ENCODE measurements around the gene TJP1.
"Not testable (repeated sequence)": the region's sequence is repeated elsewhere in the genome, so short reads cannot be mapped to it uniquely, and the experiment has no call there.

The TJP1 gene

DNA sequence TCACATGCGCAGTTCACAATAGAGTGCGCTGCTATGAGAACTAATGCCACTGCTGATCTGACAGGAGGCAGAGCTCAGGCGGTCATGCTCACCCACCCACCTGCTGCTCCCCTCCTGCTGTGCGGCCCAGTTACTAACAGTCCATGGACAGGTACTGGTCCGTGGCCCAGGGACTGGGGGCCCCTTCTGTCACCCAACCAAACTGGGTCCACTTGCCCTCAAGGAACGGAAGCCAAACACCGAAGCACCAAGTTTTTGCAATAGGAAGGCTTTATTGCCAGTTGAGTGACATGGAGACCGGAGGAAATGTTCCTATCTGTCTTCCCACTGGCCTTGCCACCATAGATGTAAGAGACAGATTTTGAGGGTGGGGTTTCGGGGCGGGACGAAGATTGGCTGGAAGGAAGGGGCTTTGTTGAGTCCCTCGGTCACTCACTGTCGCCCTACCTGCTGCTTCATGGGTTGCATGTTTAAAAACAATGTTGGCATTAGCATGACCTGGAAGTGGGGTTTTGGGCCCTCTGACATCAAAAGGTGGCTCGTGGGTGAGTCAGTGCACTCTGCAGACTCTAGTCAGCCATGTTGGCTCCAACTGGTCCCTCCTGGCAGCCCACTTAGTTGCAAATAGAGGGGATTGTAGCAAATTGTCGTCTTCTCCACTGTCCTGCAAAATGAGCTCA lies 141.0 kb downstream of the TJP1 start:
- no peak for DNase-seq (ENCODE audit: low read depth)

DNA sequence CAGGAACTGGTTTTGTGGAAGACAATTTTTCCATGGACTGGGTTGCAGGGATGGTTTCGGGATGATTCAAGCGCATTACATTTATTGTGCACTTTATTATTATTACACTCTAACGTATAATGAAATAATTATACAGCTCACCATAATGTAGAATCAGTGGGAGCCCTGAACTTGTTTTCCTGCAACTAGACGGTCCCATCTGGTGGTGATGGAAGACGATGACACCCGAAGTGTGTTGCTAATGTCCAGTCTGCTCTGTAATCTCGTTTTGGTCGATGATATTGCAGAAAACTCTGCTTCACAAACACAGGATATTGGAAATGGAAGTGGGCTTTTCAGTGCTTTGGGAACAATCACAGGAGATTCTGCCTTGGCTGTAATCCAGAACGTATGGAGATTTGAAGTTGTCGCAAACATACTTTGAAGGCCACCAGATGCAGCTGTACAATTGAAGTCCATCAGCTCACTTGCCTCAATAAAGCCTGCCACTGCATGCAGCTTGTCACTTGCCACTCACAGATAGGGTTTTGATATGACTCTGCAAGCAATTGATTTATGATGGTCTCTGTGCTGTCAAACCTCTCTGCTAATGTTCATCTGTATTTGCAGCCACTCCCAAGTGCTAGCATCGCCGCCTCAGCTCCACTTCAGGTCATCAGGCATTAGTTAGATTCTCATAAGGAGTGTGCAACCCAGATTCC lies 141.7 kb downstream of the TJP1 start:
- DNase-seq (ENCODE audit: low read depth): no peak

DNA sequence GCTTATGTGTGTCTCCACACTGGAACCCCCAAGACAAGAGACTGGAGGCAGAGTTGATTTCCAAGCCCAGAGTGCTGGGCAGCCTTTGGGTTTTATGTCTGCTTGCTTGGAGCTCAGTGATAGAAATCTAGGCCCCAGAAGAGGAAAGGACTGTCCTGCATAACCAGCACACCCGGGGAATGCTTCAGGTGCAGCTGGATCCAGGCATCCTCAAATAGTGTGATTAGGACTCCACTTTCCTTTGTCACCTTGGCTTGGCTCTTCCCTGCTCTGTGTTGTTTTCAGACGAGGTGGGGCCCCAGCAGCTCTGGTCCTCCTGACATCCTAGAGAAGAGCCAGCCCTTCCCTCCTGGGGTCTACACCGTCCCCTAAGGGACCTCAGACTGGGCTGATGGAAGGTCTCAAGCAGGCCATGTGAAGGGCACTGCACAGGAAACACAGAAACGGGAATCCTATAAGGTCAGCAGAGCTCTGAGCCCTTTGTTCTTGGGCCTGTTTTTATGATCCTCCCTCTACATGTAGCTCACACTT lies 143.7 kb downstream of the TJP1 start:
- DNase-seq (ENCODE audit: low read depth): no peak

DNA sequence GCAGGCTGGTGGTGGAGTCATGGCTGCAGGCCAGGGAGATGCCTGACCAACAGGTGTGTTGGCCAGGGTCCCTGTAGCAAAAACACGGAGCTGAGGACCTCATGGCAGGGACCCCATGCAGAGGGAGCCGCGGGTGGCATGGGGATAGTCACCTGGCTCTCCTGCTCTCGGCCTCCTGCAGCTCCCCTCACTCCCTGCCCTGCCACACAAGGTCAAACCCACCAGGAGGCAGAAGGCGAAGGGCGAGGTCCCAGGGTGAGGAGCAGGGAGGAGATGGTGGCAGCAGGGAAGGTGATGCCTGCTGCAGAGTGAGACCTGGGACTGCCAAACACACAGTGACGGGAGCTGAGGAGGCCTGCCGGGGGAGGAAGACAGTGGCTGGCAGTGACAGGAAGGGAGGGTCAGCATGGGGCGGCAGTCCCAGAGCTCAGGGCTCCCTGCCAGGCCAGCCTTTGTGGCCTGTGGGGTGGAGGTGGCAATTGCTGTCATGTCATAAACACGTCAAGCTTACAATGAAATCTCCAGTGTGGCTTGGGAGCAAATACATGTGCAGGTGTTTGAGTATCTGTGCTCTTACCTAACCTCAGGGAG lies 144.3 kb downstream of the TJP1 start:
- DNase-seq (ENCODE audit: low read depth): no peak

DNA sequence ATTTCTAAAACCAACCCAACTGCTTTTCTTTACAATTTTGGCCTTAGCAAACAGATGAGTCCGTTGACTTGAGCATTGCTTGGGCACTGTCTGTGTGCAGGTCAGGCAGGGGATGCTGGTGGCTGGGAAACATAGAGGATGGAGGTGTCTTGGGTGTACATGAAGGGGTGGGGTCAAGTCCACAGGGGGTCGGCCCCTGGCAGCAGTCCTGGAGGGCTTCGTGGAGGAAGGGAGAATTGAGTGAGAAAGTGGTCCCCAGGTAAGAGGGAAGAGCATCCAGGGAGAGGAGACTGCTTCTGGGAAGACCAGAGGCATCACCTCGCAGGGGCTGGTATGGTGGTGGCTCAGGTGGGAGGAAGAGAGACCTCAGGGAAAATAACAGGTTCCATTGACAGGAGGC lies 144.8 kb downstream of the TJP1 start:
- no peak for DNase-seq (ENCODE audit: low read depth)

DNA sequence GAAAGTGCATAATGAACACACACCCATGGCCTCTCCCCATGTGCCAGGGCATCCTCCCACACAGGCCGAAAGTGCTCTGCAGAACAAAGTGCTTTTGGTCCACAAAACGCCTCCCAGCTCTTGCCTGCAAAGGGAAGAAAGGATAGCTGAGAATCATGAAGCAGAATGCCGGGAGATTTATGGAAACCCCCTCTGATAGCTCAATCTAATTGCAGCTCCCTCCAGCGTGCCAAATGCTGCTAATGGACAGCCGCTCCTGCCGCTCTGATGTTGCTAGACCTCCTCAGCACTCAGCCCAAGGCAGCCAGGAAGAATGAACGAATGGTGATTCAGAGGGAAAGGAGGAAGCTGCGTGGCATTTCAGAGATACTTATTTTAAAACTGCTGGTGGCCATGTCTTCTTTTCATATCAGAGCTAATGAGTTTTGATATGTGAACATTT lies 145.3 kb downstream of the TJP1 start:
- no peak for DNase-seq (ENCODE audit: low read depth)

DNA sequence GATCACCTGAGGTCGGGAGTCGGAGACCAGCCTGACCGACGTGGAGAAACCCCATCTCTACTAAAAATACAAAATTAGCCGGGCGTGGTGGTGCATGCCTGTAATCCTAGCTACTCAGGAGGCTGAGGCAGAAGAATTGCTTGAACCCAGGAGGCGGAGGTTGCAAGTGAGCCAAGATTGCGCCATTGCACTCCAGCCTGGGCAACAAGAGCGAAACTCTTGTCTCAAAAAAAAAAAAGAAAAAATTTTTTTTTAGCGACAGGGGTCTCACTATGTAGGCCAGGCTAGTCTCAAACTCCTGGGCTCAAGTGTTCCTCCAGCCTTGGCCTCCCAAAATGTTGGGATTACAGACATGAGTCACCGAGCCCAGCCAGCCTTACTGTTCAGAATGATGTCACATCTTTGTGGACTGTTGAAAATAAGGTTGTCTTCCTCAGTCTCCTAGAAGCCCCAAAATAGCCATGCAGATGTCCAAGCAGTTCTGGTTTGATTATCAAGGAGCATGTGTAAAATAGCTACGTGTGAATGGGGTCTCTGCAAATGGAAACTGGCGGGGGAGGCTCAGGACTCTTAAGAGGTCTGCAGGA lies 145.8 kb downstream of the TJP1 start:
- not testable (repeated sequence) for DNase-seq (ENCODE audit: low read depth)

DNA sequence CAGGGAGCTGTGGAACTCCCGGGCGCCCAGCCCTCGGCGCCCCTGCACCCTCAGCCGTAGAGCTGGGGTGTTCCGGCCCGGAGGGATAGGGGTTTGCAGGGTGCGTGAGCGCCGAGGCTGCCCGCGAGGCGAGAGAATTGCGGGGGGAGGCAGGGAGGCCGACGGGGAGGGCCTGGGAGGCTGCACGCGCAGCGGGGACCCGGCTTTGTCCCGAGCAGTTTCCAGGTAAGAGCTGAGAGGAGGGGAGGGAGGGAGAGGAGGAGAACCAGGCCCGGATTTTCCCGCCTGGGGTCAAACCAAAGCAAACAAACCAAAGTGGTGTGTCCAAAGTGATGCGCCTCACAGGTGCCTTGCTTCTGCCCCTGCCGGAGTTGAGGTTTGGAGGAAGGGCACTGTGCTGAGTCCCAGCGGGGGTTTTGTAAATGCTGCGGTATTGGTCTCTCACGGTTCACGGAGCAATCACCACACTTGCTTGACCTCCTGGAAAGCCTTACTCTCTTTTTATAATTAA lies 146.4 kb downstream of the TJP1 start:
- DNase-seq (ENCODE audit: low read depth): no peak

DNA sequence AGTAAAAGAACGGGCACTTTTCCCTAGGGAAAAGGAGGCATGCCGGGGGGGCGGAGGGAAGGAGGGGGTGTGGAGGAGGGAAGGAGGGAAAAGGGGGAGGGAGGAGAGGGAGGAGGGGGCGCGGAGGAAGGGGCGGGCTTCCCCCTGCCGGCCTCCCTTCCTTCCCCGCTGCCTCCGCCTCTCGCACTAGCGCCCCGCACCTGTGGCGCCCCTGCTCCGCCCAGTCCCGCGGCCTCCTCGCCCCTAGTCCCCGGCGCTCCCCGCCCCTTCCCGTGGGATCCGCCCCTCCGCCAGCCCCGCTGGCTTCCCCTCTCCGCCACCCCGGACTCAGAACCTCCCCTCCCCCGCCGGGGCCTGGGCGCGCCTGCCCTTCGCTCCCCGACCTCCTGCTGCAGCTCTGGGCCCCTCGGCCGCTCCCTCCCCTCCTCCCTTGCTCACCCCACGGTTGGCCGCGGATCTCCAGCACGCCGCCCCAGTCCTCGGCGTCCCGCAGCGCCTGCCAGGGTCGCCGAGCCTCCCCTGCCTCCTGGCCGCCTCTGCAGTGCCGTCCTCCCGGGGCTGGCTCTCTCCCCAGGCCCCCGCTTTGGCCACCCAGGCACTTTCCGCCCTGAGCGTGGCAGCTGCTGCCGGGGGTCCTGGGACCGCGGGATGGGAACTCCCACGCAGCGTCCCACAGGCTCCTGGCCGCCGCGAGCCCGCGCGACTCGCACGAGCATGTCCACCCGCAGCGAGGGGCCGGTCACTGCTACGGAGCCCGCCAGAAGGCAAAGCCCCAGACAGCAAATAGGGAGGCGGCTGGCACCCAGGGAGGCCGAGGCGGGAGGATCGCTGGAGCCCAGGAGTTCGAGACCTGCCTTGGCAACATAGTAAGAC lies 147.4 kb downstream of the TJP1 start:
- DNase-seq (ENCODE audit: low read depth): no peak

DNA sequence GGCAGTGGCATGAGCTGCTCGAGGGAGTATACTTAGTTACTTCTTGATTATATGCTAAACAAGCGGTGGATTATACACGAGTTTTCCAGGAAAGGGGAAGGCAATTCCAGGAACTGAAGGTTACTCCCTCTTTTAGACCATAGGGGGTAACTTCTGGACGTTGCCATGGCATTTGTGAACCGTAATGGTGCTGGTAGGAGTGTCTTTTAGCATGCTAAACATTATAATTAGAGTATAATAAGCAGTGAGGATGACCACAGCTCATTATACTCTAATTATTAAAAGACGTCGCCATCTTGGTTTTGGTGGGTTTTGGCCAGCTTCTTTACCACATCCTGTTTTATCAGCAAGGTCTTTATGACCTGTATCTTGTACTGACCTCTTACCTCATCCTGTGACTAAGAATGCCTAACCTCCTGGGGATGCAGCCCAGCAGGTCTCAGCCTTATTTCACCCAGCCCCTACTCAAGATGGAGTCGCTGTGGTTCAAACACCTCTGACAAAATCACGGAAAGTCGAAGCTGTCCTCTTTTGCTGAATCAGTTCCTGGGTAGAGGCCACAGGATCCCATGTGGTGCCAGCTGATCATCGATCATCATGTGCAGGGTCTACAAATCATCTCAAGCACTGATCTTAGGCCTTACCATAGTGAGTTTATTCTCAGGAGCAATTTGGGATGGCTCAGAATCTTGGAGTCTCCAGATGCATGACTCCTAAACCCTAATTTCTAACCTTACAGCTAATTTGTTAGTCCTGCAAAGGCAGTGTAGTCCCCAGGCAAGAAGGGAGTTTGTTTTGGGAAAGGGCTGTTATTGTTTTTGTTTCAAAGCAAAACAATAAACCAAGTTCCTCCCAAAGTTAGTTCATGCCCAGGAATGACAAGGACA lies 149.1 kb downstream of the TJP1 start:
- DNase-seq (ENCODE audit: low read depth): no peak

DNA sequence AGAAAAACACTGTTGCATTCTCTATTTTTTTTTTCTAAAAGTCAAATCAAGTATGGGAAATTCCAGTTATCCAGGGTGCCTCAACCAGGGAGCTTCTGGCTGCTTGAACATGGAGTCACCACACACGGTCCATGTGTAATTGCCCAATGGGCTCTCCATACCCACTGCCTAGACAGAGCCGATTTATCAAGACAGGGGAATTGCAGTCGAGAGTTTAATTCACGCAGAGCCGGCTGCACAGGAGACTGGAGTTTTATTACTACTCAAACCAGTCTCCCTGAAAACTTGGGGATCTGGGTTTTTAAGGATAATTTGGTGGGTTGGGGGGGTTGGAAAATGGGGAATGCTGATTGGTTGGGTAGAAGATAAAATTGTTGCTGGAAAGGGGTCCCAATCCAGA lies 149.8 kb downstream of the TJP1 start:
- DNase-seq (ENCODE audit: low read depth): no peak

DNA sequence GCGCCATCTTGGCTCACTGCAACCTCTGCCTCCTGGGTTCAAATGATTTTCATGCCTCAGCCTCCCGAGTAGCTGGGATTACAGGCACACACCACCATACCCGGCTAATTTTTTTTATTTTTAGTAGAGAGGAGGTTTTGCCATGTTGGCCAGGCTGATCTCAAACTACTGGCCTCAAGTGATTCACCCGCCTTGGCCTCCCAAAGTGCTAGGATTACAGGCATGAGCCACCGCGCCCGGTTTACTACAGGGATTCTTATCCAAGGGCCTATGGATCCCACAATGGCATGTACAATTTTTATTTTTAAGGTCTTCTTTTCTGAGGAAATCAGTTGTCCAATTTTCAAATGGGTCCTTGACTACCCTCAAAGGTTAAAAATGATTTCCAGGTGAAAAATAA lies 150.2 kb downstream of the TJP1 start:
- DNase-seq (ENCODE audit: low read depth): not testable (repeated sequence)

DNA sequence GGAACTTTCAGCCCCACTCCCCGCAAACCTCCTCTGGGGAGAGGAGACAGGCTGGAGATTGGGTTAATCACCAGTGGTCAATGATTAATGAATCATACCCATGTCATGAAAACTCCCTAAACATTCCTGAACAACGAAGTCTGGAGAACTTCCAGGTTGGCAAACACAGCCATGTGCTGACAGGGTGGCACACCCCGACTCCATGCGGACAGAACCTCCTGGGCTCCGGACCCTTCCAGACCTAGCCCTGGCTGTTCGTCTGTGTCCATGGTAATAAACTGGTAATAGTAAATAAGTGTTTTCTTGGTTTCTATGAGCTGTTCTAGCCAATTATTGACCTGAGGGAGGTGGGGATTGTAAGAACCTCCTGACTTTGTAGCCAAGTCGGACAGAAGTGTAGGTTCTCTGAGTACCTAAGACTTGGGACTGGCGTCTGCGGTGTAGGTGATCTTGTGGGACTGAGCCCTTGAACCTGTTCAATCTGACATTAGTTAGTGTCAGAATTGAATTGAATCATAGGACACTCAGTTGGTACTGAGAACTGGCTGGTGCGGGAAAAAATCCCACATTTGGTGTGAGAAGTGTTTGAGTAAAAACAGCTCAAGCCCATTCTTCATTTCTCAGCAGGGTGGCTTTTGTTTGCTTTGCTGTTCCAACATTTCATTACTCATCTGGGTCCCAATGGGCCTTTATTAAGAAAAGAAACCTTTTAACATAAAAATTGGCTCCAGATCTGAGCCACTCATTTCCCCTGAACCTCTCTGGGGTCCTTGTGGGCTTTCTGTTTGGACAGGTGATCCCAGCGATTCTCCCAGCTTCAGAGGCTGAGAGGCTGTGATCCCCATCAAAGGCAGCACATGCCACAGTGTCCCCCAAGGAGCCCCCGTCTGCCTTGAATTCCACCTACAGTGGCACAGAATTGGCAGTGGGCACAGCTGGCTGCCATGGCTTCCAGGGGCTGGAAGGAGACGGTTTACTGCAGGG lies 151.0 kb downstream of the TJP1 start:
- DNase-seq (ENCODE audit: low read depth): no peak

DNA sequence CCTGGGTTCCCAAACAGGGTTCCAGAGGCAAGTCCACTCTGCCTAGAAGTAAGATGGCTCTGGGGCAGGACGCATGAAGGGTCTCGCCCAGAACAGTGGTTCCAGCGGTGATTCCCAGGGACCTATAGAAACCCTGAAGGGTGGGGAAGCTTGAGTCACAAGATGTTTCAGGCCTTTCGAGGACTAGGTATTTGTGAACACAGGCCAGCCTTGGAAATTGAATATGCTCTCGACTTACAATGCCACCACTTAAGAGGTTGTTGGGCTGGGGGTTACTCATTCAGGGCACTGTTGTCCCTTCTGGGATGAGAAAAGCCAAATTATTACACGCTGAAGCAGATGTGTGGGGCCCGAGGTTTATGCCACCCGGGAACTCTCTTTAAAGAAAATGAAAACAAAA lies 152.0 kb downstream of the TJP1 start:
- DNase-seq (ENCODE audit: low read depth): no peak

DNA sequence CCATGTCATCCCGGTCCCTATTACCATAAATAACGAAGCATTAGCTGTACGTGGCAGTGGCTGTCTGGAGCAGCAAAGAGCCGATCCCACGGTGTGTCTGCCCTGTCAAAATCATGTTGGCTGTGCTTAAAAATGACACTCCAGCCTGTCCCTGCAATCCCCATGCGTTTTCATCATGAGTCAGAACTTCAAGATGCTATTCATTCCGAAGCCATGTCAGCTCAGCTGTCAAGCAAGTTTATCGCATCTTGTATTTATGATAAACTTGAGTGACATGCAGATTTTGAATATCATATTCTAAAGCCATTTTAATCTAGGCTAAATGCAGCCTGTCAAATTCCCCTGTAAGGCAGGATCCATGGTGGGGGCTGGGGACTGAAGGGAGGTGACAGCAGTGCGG lies 152.4 kb downstream of the TJP1 start:
- DNase-seq (ENCODE audit: low read depth): no peak

DNA sequence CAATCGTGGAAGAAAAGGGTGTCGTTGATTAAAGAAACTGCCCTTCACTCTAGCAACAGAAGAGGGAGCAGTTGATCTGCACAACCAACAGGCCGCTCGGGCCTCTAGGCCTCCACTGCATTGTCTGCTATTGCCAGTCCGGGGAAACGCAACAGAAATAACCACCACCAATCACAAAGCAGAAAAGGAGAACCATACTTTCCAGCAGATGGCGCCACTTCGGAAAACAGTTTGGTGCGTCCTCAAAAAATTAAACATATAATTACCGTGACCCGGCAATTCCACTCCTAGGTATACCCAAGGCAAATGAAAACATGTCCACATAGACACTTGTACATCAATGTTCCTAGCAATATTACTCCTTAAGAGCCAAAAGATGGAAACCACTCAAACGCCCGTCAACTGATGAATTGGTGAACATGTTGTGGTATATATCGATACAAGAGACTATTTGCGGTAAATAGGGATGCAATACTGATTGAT lies 154.1 kb downstream of the TJP1 start:
- no peak for DNase-seq (ENCODE audit: low read depth)

DNA sequence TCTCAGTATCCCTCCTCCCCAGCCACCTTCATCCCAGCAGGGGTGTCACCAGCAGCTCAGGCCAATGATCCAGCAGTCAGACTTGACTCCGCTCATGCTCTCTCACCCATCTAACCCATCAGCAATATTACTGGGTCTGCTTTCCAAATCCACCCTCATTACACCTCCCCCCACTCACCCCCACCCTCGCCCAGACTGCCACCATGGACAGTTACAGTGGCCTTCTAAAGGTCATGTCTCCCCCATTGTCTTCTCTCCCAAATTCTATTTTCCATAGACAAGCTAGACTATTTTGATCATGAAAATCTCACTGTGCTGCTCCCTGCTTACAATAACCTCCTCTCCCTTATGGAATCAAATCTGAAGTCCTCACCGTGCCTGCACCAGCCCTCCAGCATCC lies 156.0 kb downstream of the TJP1 start:
- DNase-seq (ENCODE audit: low read depth): no peak

DNA sequence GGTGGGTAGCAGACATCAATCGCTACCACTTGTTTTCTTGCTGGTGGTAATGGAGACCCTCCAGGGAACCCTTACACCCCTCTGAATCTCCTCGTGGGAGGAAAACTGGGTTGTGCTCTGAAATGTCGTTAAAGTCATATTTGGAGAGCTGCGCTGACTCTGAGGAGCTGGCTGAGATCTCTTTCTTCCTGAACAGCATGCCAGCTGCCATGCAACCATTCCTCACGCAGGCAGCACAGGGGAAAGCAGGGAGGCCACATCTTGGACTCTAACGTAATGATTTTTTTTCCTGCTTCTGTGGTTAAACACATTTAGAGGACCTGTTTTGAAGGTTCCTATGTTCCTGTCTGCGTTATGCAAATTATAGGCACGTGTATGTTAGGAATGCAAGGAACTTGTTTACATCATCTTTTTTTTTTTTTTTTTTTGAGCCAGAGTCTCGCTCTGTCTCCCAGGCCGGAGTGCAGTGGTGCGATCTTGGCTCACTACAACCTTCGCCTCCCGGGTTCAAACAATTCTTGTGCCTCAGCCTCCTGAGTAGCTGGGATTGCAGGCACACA lies 156.7 kb downstream of the TJP1 start:
- no peak for DNase-seq (ENCODE audit: low read depth)

DNA sequence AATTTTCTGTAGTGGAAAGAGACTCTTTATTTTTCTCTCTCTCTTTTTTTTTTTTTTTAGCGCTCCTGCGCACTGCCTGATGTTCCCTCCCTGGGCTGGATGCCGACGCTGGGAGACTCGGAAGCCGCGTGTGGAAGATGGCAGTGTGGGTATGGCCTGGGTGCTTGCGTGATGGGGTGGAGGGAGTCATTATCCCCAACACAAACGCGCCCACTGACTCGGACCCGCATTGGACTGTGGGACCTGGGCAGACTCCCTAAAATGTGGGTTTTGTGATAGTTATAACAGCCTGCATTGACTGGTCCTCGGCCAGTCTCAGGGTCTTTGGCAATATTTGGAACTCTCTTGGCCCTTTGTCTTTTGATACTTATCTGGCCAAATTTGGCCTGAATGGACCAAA lies 157.9 kb downstream of the TJP1 start:
- DNase-seq (ENCODE audit: low read depth): no peak
